ACC112 (cell line): ENCODE data around the gene ABHD17C.

Experiments
- H2AFZ ChIP-seq: fragments of 200-600 bp; sonication (generic); one replicate; pipeline ENCODE4 v1.6.0; 2017; ENCODE audit warnings: antibody characterized with exemption, low read length; ENCODE audit not compliant: unreplicated experiment
- H3K27ac ChIP-seq: fragments of 200-600 bp; sonication (generic); 2 replicates; pipeline ENCODE4 v1.5.1; 2014; ENCODE audit warnings: low read depth, mild to moderate bottlenecking, antibody characterized with exemption, low read length, moderate library complexity
- H3K27me3 ChIP-seq: fragments of 200-600 bp; sonication (generic); 2 replicates; pipeline ENCODE4 v1.6.1; 2014; ENCODE audit warnings: mild to moderate bottlenecking, antibody characterized with exemption, low read length, moderate library complexity, mixed read lengths; ENCODE audit not compliant: insufficient read depth
- H3K36me3 ChIP-seq: fragments of 200-600 bp; sonication (generic); 2 replicates; pipeline ENCODE4 v1.6.1; 2016; ENCODE audit warnings: mild to moderate bottlenecking, antibody characterized with exemption, low read length, moderate library complexity, mixed read lengths; ENCODE audit not compliant: insufficient read depth
- H3K4me1 ChIP-seq: fragments of 200-600 bp; sonication (generic); one replicate; pipeline ENCODE4 v1.6.1; 2016; ENCODE audit warnings: low read length, mixed read lengths; ENCODE audit not compliant: insufficient read depth, unreplicated experiment, control insufficient read depth
- H3K4me3 ChIP-seq: fragments of 200-600 bp; sonication (generic); 2 replicates; pipeline ENCODE4 v1.5.1; 2014; ENCODE audit warnings: mild to moderate bottlenecking, low read depth, low read length
- H3K79me2 ChIP-seq: fragments of 200-600 bp; sonication (generic); one replicate; pipeline ENCODE4 v1.6.0; 2016; ENCODE audit warnings: low read length; ENCODE audit not compliant: control insufficient read depth, unreplicated experiment, insufficient read depth

Gene ABHD17C

GRCh38 chr15:80689294-80689693 is 5.8 kb upstream of the ABHD17C start:
- Histone ChIP-seq H2AFZ (no peak overlapping the region), H3K27me3 (no peaks in the 10 kb centered on the region), H3K27ac (no peak overlapping the region), H3K79me2 (no peaks in the 10 kb centered on the region), H3K4me3 (no peak overlapping the region), H3K4me1 (no peaks in the 10 kb centered on the region), H3K36me3 (no peaks in the 10 kb centered on the region)

GRCh38 chr15:80689716-80690115 is 5.4 kb upstream of the ABHD17C start:
- Histone ChIP-seq H3K4me3 (no peak overlapping the region), H3K27ac (no peak overlapping the region), H3K79me2 (no peaks in the 10 kb centered on the region), H3K27me3 (no peaks in the 10 kb centered on the region), H3K4me1 (no peaks in the 10 kb centered on the region), H3K36me3 (no peaks in the 10 kb centered on the region), H2AFZ (no peak overlapping the region)

DNA sequence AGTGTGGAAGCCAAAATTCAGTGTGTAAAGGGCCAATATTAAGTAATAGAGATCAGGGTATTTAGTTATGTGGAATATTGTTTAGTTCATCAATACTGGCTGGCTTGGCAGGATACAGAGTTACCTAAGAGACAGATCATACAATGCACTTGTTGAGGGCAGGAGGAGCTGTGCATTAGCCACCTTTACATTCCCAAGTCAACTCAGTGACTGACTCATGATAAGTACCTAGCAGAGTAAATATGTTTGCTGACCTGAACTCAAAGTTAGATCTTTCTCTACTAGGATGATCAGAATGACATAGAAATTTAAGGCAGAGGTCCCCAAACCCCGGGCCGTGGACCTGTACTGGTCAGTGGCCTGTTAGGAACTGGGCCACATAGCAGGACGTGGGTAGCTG is 3.5 kb upstream of the ABHD17C start:
- peaks cover 7% of the 10 kb centered on the region for H3K79me2 ChIP-seq
- H3K27me3 ChIP-seq, result no peaks in the 10 kb centered on the region
- H2AFZ ChIP-seq, result no peak overlapping the region
- no peak overlapping the region for H3K4me3 ChIP-seq
- H3K27ac ChIP-seq, result no peak overlapping the region
- no peaks in the 10 kb centered on the region for H3K36me3 ChIP-seq
- peaks cover under 1% of the 10 kb centered on the region for H3K4me1 ChIP-seq

- Histone ChIP-seq H3K36me3 (no peaks in the 10 kb centered on the region), H3K79me2 (peaks cover 29% of the 10 kb centered on the region), H2AFZ (peak overlapping the region; percentile 98), H3K4me3 (peak overlapping the region; percentile 88), H3K27me3 (no peaks in the 10 kb centered on the region), H3K27ac (peak overlapping the region; percentile 19; the same call in 1 of the 2 replicates), H3K4me1 (peaks cover 9% of the 10 kb centered on the region)
Observed at GRCh38 chr15:80693682-80694610, 1.2 kb upstream of the ABHD17C start.

DNA sequence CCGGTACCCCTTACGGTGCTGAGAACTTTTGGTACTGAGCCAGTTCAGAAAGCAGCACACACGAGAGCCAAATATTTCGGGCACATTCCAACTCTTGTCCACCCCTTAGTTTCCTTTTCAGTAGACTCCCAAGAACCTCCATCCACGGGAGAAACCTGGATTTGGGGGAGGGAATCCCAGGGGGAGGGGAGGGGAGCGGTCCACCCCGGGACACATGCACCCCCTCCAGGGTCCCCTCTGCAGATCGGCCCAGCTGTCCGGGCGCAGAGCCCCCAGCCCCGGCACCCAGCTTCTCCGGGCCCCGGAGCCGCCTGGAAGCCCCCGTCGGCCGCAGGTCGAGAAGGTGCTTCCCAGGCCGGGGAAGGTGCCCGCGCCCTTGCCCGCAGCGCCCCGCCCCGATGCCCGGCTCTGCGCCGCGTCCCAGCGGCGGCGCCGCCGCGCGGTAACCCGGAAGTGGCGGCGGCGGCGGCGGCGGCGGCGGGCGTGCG is 455 bp upstream of the ABHD17C start:
- Histone ChIP-seq H3K79me2 (peaks cover 36% of the 10 kb centered on the region), H3K4me1 (peaks cover 9% of the 10 kb centered on the region), H3K27me3 (no peaks in the 10 kb centered on the region), H3K27ac (peak overlapping the region; percentile 19; the same call in 1 of the 2 replicates), H3K4me3 (peak overlapping the region; percentile 88), H3K36me3 (no peaks in the 10 kb centered on the region), H2AFZ (peak overlapping the region; percentile 98)

GRCh38 chr15:80695911-80696661 is 976 bp downstream of the ABHD17C start:
- Histone ChIP-seq H3K27ac (no peak overlapping the region), H3K27me3 (no peaks in the 10 kb centered on the region), H3K4me1 (peaks cover 9% of the 10 kb centered on the region), H2AFZ (peak overlapping the region; percentile 55), H3K36me3 (no peaks in the 10 kb centered on the region), H3K4me3 (peak overlapping the region; percentile 83), H3K79me2 (peaks cover 45% of the 10 kb centered on the region)

- peaks cover 47% of the 10 kb centered on the region for H3K79me2 ChIP-seq
- H3K4me1 ChIP-seq, result peaks cover 9% of the 10 kb centered on the region
- no peak overlapping the region for H3K27ac ChIP-seq
- no peaks in the 10 kb centered on the region for H3K27me3 ChIP-seq
- H3K36me3 ChIP-seq, result no peaks in the 10 kb centered on the region
- no peak overlapping the region for H2AFZ ChIP-seq
- peak overlapping the region; percentile 83 for H3K4me3 ChIP-seq
Observed at GRCh38 chr15:80697075-80697685, 2.1 kb downstream of the ABHD17C start.

- no peak overlapping the region for H2AFZ ChIP-seq
- no peak overlapping the region for H3K4me3 ChIP-seq
- H3K36me3 ChIP-seq, result no peaks in the 10 kb centered on the region
- H3K27ac ChIP-seq, result no peak overlapping the region
- peaks cover 51% of the 10 kb centered on the region for H3K79me2 ChIP-seq
- no peaks in the 10 kb centered on the region for H3K27me3 ChIP-seq
- peaks cover 9% of the 10 kb centered on the region for H3K4me1 ChIP-seq
Observed at GRCh38 chr15:80698676-80699075, 3.6 kb downstream of the ABHD17C start.

GRCh38 chr15:80699981-80700380 is 4.9 kb downstream of the ABHD17C start:
- Histone ChIP-seq H3K4me1 (peaks cover 9% of the 10 kb centered on the region), H3K4me3 (no peak overlapping the region), H3K27ac (no peak overlapping the region), H3K36me3 (no peaks in the 10 kb centered on the region), H3K79me2 (peaks cover 56% of the 10 kb centered on the region), H2AFZ (no peak overlapping the region), H3K27me3 (no peaks in the 10 kb centered on the region)

DNA sequence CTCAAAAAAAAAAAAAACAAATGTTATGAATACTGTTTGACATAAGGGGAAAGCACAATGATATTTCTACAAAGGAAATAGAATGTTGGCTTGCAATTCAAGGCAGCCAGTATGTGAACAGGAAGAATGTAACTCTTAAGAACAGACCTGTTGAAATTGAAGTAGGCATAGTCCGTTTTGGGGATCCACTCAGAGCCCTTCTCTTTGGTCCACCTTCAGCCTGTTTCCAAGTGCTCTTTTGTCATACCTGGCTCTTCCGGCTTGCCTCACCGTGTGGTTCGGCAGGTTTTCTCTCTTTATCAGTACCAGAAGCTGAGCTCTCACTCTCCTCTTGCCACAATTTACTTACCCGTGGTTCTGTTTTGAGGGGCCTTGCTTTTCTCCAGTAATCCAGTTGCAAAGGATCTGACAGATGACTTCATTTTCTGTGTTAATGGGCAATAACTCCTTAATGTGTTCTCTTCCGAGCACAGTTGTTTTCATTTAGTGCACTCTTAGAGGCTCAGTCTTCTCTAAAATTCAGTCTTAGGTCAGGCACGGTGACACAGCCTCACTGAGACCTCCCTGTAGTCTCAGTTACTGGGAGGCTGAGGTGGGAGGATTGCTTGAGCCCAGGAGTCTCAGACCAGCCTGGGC is 6.7 kb downstream of the ABHD17C start:
- Histone ChIP-seq H3K27ac (no peak overlapping the region), H2AFZ (no peak overlapping the region), H3K4me1 (peaks cover 6% of the 10 kb centered on the region), H3K79me2 (peaks cover 61% of the 10 kb centered on the region), H3K27me3 (no peaks in the 10 kb centered on the region), H3K36me3 (no peaks in the 10 kb centered on the region; the same call in 1 of the 2 replicates), H3K4me3 (no peak overlapping the region)
